Ovary (tissue), 3 donors: ENCODE measurements around the gene FAM184B.

Experiments used
- EP300 ChIP-seq: sonication (generic); formaldehyde crosslinking; IDR thresholded peaks from one replicate; pipeline ENCODE4 v1.6.1; 2017; ENCODE audit warnings: antibody characterized with exemption
- POLR2A ChIP-seq: fragments of 450-650 bp; IDR thresholded peaks from one replicate; pipeline ENCODE4 v1.6.1; 2017; ENCODE audit warnings: antibody characterized with exemption, mild to moderate bottlenecking, moderate library complexity
- TF ChIP-seq, protein P1 (sequence below), 3 donors: fragments of 450-650 bp in 2 of 3; fragments of 200-600 bp in 1 of 3; IDR thresholded peaks; one replicate each; pipeline versions ENCODE4 v1.5.1 to v1.8.0; 2016 to 2022; ENCODE audit warnings: antibody characterized with exemption in 3 of 3, mild to moderate bottlenecking in 1 of 3
- donor health status: DM: no; HTN: no; CAD: no.

DNA sequence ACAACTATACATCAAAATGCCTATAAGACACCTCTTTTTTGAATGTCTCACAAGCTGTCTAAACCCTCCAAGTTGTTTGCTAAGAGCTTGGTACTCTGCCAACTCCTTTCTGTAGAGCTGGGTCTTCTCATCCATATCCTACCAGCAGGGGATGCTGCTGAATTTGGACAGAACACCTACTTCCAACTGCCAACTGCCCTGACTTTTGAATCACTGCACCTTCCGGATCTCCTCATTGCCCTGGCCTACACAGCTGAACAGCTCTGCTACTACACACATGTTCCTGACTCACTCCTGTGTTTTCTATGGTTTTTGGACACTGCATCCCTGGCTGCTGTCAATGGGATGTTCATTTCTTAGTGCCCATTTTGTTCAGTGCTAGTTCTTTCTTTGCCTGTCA, 18.7 kb downstream of the FAM184B start:
- TF ChIP-seq EP300, result no peak
- TF ChIP-seq, protein P1, sequence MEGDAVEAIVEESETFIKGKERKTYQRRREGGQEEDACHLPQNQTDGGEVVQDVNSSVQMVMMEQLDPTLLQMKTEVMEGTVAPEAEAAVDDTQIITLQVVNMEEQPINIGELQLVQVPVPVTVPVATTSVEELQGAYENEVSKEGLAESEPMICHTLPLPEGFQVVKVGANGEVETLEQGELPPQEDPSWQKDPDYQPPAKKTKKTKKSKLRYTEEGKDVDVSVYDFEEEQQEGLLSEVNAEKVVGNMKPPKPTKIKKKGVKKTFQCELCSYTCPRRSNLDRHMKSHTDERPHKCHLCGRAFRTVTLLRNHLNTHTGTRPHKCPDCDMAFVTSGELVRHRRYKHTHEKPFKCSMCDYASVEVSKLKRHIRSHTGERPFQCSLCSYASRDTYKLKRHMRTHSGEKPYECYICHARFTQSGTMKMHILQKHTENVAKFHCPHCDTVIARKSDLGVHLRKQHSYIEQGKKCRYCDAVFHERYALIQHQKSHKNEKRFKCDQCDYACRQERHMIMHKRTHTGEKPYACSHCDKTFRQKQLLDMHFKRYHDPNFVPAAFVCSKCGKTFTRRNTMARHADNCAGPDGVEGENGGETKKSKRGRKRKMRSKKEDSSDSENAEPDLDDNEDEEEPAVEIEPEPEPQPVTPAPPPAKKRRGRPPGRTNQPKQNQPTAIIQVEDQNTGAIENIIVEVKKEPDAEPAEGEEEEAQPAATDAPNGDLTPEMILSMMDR (IDR thresholded peaks at IDR 0.05), result no peak
- no peak for TF ChIP-seq POLR2A
